HL-60/S4 (cell line): ENCODE data around the gene ZMYND8.
"Not testable (repeated sequence)": the region's sequence is repeated elsewhere in the genome, so short reads cannot be mapped to it uniquely, and the experiment has no call there.

Experiments
- in situ Hi-C: fragments of 300-500 bp; cut with MboI; formaldehyde crosslinking; loops from 2 replicates; pipeline ENCODE4 v1.14.3; 2022; ENCODE audit warnings: low sequenced_read_pairs

Gene ZMYND8

DNA sequence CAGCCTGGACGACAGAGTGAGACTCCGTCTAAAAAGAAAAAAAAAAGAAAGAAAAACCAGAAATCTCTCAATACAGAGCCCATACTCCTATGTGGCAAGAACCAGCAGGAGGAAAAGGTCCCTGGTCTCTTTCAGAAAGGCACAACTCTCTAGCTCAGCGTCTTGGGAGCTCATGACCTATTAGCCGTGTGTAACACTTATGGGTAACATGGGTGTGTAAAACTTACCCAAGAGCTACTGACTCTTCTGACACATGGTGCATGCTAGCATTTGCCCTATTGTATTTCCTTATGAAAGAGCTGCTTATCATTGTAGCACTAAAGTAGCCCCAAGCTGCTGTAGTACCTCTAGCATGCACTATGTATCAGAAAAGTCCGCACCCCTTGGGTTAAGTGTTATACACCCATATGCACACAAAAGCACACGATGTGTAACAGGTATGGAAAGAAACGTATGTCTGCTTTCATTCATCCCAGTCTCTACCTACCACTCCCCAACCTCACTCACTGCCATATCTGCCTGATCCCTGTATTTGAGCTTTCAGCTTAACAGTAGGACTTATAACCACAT is 85.4 kb downstream of the ZMYND8 start:
- in situ Hi-C loops = no loop called here

- in situ Hi-C loops = loop anchor here (5.0 kb wide), 1 partner anchor 113 kb away; no protein-coding TSS in a partner anchor
Measured at GRCh38 chr20:47269309-47270165, 87.0 kb downstream of the ZMYND8 start.

DNA sequence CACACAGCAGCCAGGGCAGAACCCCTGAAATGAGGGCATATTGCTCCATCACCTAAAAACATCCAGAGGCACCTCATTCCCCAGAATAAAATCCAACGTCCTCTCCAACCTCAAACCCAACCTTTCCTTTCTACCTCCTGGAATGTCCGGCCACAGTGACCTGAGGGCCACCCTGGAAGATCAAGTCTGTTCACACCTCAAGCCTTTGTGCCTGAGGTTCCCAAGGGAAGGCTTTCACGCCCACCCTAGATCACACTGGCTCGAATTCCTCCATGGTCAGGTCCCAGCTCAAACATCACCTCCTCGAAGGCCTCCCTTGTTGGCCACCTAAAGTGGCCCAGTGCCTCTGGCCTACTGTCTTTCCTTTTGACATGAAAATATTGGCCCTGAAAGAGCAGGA is 88.9 kb downstream of the ZMYND8 start:
- in situ Hi-C loops = loop anchor here (5.0 kb wide), 1 partner anchor 115 kb away; no protein-coding TSS in a partner anchor

- in situ Hi-C loops = loop anchor here (5.0 kb wide), 1 partner anchor 115 kb away; no protein-coding TSS in a partner anchor
Measured at GRCh38 chr20:47266847-47267515, 89.5 kb downstream of the ZMYND8 start.

DNA sequence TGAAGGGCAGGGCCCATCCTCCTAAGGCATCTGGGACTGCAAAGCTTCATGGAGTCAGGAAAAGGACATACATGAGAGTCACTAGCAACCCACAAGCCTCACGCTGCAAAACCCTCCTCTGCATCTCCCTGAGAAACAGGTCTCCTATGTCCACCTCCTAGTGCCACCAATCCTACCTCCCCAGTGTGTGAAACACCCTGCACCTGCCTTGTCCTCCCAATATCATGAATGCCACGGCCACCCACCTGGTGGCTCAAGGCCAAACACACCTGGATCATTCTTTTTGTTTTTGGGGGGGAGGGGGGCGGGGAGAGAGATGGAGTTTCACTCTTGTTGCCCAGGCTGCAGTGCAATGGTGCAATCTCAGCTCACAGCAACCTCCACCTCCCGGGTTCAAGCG is 90.5 kb downstream of the ZMYND8 start:
- in situ Hi-C loops = loop anchor here (5.0 kb wide), 1 partner anchor 116 kb away; no protein-coding TSS in a partner anchor

GRCh38 chr20:47265214-47265613 is 91.3 kb downstream of the ZMYND8 start:
- in situ Hi-C loops = loop anchor here (5.0 kb wide), 1 partner anchor 117 kb away; no protein-coding TSS in a partner anchor

- in situ Hi-C loops = not testable (repeated sequence)
Measured at GRCh38 chr20:47264137-47264769, 92.2 kb downstream of the ZMYND8 start.

- in situ Hi-C loops = no loop called here
Measured at GRCh38 chr20:47263465-47264084, 92.9 kb downstream of the ZMYND8 start.

DNA sequence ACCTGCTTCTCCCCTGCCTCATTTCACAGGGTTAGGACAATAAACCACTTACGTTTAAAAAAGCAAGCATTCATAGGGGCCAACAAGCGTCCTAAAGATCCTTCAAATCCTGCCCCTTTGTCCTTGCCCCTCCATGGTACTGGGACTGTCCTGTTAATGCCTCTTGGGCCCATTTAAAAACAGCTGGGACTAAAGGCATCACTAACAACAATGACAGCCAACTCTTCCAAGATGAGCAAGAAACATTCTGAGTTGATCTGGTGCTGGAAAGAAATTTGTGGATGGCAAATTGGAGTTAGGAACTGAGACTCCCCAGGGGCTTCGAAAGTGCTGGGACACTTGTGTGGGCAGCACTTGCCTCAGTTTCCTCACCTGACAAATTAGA is 93.4 kb downstream of the ZMYND8 start:
- in situ Hi-C loops = no loop called here

GRCh38 chr20:47262365-47263013 is 94.0 kb downstream of the ZMYND8 start:
- in situ Hi-C loops = no loop called here

DNA sequence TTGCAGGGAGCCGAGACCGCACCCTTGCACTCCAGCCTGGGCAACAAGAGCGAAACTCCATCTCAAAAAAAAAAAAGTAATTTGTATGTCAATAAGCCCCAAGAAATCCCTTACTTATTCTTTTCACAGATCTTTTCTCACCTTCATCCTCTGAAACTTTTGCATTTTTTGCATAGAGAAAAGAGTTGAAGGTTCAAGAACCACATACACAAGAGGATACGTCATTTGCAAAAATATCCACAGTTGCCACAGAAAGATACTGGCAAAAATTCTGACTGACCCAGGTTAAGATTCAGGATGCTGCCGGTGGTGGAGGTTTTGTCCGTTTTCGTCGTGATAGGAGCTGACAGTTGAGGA is 94.5 kb downstream of the ZMYND8 start:
- in situ Hi-C loops = no loop called here

DNA sequence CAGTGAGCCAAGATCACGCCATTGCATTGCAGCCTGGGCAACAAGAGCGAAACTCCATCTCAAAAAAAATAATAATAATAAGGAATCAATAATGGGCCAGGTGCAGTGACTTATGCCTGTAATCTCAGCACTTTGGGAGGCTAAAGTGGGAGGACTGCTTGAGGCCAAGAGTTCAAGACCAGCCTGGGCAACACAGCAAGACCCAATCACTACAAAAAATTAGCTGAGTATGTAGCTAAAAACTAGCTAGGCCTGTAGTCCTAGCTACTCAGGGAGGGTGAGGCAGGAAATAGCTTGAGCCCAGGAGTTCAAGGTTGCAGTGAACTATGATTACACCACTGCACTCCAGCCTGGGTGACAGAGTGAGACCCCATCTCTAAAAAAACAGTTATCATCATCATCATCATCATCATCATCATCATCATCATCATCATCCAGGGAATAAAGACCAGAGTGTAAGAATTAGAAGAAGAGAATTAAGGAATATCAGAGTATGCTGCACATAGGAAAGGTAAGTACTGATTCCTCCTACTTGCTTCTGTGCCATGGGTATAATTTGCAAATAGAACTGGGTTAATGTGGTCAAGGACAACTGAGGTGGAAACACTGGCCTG is 95.2 kb downstream of the ZMYND8 start:
- in situ Hi-C loops = not testable (repeated sequence)

- in situ Hi-C loops = not testable (repeated sequence)
Measured at GRCh38 chr20:47260540-47261126, 95.9 kb downstream of the ZMYND8 start.

GRCh38 chr20:47258745-47259695 is 97.5 kb downstream of the ZMYND8 start:
- in situ Hi-C loops = no loop called here

GRCh38 chr20:47257771-47258170 is 98.7 kb downstream of the ZMYND8 start:
- in situ Hi-C loops = no loop called here

GRCh38 chr20:47257256-47257655 is 99.2 kb downstream of the ZMYND8 start:
- in situ Hi-C loops = no loop called here

GRCh38 chr20:47256668-47257236 is 99.7 kb downstream of the ZMYND8 start:
- in situ Hi-C loops = no loop called here

GRCh38 chr20:47253872-47254271 is 102.6 kb downstream of the ZMYND8 start:
- in situ Hi-C loops = no loop called here
